ENCODE results near the gene TDRD5.

GRCh38 chr1:179663810-179664209, 72.2 kb downstream of the TDRD5 start:
- TF ChIP-seq CTCF (IDR thresholded peaks at IDR 0.05; ENCODE audit: borderline replicate concordance, extremely low read depth, low read length, poor library complexity, severe bottlenecking) (no peak), EZH2 (IDR thresholded peaks at IDR 0.05; ENCODE audit: borderline replicate concordance, low read depth, low read length, severe bottlenecking) (no peak)
